Measurements from ENCODE around the gene PDGFA. TPM values are rescaled to one million over a fixed set of nuclear protein-coding genes. Genes with fewer than 3 reads are reported as not detected.

The PDGFA gene
- total and polyA plus RNA-seq, 4 donors: 21.8 to 40.6 (median 25.6) TPM

DNA sequence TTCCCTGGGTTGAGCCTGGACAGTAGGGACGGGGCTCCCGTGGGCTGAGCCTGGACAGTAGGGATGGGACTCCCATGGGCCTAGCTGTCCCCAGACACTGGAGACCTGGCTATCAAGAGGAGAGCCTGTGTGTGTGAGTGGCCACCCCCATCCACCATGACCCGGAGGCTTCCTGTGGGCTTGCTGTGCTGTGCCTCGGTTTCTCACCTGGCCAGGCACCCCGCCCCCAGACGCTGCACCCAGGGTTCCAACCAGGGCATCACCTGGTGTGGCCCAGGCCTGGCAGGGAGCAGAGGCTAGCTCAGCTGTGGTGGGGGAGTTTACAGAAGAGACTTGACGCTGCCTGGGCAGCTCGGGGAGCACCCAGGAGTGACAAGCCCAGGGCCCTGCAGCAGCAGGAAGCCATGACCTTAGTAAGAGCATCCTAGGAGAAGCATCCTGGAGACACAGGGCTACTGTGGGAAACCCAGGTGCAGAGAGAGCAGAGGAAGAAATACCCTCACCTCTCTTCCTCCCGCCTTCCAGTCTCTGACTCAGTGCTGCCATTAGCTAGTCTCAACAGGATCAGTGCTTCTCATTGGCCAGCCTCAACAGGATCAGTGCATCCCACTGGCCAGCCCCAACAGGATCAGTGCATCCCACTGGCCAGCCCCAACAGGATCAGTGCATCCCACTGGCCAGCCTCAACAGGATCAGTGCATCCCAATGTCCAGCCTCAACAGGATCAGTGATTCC is 61.0 kb downstream of the PDGFA start:
- DNase-seq (no peak), ATAC-seq (ENCODE audit: insufficient read depth, low FRiP score) (no peak)
- Histone ChIP-seq H3K9ac (ENCODE audit: insufficient read depth in 1 of 2, low read length in 2 of 2) (no peak overlapping the region), H3K27me3 (ENCODE audit: control insufficient read depth in 3 of 3, insufficient read depth in 3 of 3, low read length in 2 of 3) (peaks cover 0 to 6% (median 0%) of the 10 kb centered on the region in 3 donors), H3K36me3 (ENCODE audit: control insufficient read depth in 4 of 4, insufficient read depth in 4 of 4, low read length in 4 of 4) (no peaks in the 10 kb centered on the region), H3K27ac (ENCODE audit: low read depth in 1 of 2, low read length in 1 of 2) (no peak overlapping the region), H3K4me3 (no peak overlapping the region), H3K4me1 (ENCODE audit: control insufficient read depth in 5 of 5, insufficient read depth in 5 of 5, low read length in 5 of 5) (peaks cover 0 to 25% (median 22%) of the 10 kb centered on the region in 5 donors), H3K9me3 (ENCODE audit: control insufficient read depth in 4 of 4, insufficient read depth in 3 of 4, low read length in 3 of 4) (peaks cover 0 to 4% (median 0%) of the 10 kb centered on the region in 4 donors)
- 95 to 97% methylated on average over 9 of the region's 9 CpGs for WGBS, 2 donors
- TF ChIP-seq, protein P1, sequence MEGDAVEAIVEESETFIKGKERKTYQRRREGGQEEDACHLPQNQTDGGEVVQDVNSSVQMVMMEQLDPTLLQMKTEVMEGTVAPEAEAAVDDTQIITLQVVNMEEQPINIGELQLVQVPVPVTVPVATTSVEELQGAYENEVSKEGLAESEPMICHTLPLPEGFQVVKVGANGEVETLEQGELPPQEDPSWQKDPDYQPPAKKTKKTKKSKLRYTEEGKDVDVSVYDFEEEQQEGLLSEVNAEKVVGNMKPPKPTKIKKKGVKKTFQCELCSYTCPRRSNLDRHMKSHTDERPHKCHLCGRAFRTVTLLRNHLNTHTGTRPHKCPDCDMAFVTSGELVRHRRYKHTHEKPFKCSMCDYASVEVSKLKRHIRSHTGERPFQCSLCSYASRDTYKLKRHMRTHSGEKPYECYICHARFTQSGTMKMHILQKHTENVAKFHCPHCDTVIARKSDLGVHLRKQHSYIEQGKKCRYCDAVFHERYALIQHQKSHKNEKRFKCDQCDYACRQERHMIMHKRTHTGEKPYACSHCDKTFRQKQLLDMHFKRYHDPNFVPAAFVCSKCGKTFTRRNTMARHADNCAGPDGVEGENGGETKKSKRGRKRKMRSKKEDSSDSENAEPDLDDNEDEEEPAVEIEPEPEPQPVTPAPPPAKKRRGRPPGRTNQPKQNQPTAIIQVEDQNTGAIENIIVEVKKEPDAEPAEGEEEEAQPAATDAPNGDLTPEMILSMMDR (IDR thresholded peaks at IDR 0.05; ENCODE audit: control extremely low read depth, extremely low read depth): no peak

DNA sequence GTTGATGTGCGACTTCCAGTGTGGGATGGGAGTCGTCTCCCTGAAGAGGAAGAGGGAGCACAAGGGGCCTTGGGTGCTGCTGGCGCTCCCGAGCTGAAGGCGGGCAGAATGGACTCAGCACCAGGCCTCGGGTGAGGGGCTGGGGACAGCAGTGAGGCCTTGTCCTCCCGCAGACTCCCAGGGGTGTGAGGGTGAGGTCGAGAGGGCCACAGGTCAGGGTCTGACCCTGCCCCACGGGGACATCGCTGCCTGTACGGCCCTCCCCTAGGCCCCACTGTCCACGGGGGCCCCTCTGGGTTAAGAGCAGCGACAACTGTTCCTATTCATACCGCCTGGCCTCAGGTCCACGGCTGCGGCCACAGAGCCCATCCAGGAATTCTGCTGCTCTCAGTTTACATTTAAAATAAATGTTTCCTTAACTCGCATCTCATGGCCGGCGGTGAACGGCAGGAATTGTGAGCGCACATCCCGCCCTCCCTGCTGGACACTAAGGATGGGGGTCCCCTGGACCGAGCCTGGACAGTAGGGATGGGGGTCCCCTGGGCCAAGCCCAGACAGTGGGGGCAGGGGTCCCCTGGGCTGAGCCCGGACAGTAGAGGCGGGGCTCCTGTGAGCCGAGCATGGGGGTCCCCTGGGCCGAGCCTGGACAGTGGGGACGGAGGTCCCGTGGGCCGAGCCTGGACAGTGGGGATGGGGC is 61.7 kb downstream of the PDGFA start:
- H3K36me3 ChIP-seq (ENCODE audit: control insufficient read depth in 4 of 4, insufficient read depth in 4 of 4, low read length in 4 of 4): no peaks in the 10 kb centered on the region
- TF ChIP-seq, protein P1 (IDR thresholded peaks at IDR 0.05; ENCODE audit: control extremely low read depth, extremely low read depth): no peak
- H3K9ac ChIP-seq (ENCODE audit: insufficient read depth in 1 of 2, low read length in 2 of 2): no peak overlapping the region
- WGBS, 2 donors: 90 to 91% methylated on average over 30 of the region's 30 CpGs
- ATAC-seq (ENCODE audit: insufficient read depth, low FRiP score) (no peak), DNase-seq (no peak)
- H3K4me3 ChIP-seq: no peak overlapping the region
- H3K27ac ChIP-seq (ENCODE audit: low read depth in 1 of 2, low read length in 1 of 2): no peak overlapping the region
- peaks cover 0 to 29% (median 24%) of the 10 kb centered on the region in 5 donors for H3K4me1 ChIP-seq (ENCODE audit: control insufficient read depth in 5 of 5, insufficient read depth in 5 of 5, low read length in 5 of 5)
- peaks cover 0 to 6% (median 0%) of the 10 kb centered on the region in 4 donors for H3K9me3 ChIP-seq (ENCODE audit: control insufficient read depth in 4 of 4, insufficient read depth in 3 of 4, low read length in 3 of 4)
- peaks cover 0 to 9% (median 2%) of the 10 kb centered on the region in 3 donors for H3K27me3 ChIP-seq (ENCODE audit: control insufficient read depth in 3 of 3, insufficient read depth in 3 of 3, low read length in 2 of 3)

DNA sequence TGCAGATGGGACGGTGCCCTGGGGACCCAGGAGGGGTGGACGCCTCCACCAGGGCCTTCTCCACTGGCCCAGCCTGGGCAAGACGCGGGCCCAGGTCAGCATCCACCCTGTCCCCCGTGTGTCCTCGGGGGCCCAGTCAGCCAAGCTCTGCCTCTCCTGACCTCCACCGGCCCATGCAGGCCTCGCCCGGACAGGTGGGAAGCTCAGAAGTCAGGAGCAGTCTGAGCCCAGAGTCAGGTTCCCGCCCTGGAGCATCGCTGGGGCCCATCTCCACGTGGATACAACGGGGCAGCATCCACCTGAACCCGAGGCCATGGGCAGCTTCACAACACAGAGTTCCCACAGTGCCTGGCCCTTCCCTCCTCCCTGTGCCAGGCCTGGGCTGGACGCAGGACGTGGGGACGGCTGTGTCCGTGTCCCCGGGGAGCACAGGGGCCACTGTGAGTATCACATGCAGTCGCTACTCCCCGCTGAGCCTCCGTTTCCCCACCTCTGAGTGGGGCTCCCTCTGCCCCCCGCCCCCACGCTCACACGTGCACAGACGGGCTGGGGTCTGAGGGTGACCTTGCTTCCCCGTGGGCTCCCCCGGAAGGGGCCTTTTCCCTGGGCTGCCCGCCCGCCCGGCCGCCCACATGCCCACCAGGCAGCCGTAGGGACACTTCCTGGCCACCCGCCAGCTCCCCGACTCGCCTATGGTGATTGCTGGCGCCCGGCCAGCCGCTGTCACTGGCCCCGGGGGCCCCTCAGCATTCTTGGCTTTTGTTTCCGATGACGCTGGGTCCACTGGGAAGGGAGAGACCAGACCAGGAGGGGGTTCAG is 64.3 kb downstream of the PDGFA start:
- no peak overlapping the region for H3K9ac ChIP-seq (ENCODE audit: insufficient read depth in 1 of 2, low read length in 2 of 2)

More for the DNA sequence above, 64.3 kb downstream of the PDGFA start:
- Histone ChIP-seq H3K4me3 (no peak overlapping the region), H3K27ac (ENCODE audit: low read depth in 1 of 2, low read length in 1 of 2) (no peak overlapping the region), H3K4me1 (ENCODE audit: control insufficient read depth in 5 of 5, insufficient read depth in 5 of 5, low read length in 5 of 5) (peaks cover 0 to 29% (median 24%) of the 10 kb centered on the region in 5 donors), H3K27me3 (ENCODE audit: control insufficient read depth in 3 of 3, insufficient read depth in 3 of 3, low read length in 2 of 3) (peaks cover 0 to 13% (median 7%) of the 10 kb centered on the region in 3 donors), H3K9me3 (ENCODE audit: control insufficient read depth in 4 of 4, insufficient read depth in 3 of 4, low read length in 3 of 4) (peaks cover 0 to 6% (median 0%) of the 10 kb centered on the region in 4 donors), H3K36me3 (ENCODE audit: control insufficient read depth in 4 of 4, insufficient read depth in 4 of 4, low read length in 4 of 4) (no peaks in the 10 kb centered on the region)
- peak; percentile 94 to 95 (median 95) for DNase-seq
- ATAC-seq (ENCODE audit: insufficient read depth, low FRiP score): no peak
- TF ChIP-seq, protein P1 (IDR thresholded peaks at IDR 0.05; ENCODE audit: control extremely low read depth, extremely low read depth): no peak
- 52 to 62% methylated on average over 41 to 42 of the region's 42 CpGs for WGBS, 2 donors
